Nephron progenitor cell (in vitro differentiated cells): ENCODE data around the gene AMIGO3.

Experiments used
- DNase-seq: peaks from one replicate; pipeline ENCODE4 v3.0.0; 2021
- H3K27ac Mint-ChIP-seq: 2 replicates; pipeline ENCODE4 v1.8.0; 2021; ENCODE audit warnings: mild to moderate bottlenecking, moderate library complexity, mixed read lengths
- H3K27me3 Mint-ChIP-seq: 2 replicates; pipeline ENCODE4 v1.8.0; 2021; ENCODE audit warnings: mild to moderate bottlenecking, low read depth, mixed read lengths; ENCODE audit not compliant: poor library complexity
- H3K36me3 Mint-ChIP-seq: 2 replicates; pipeline ENCODE4 v1.8.0; 2021; ENCODE audit warnings: low read depth, mixed read lengths
- H3K4me1 Mint-ChIP-seq: 2 replicates; pipeline ENCODE4 v1.8.0; 2021; ENCODE audit warnings: mixed read lengths
- H3K4me3 Mint-ChIP-seq: 2 replicates; pipeline ENCODE4 v1.8.0; 2021; ENCODE audit warnings: mild to moderate bottlenecking, moderate library complexity, mixed read lengths
- H3K9me3 Mint-ChIP-seq: 2 replicates; pipeline ENCODE4 v1.8.0; 2021; ENCODE audit warnings: mild to moderate bottlenecking, moderate library complexity, mixed read lengths
- TF ChIP-seq, protein P1 (sequence below): fragments of 200-600 bp; sonication (generic); IDR thresholded peaks from 2 replicates; pipeline ENCODE4 v1.5.0; 2021; ENCODE audit warnings: antibody characterized with exemption

The AMIGO3 gene

DNA sequence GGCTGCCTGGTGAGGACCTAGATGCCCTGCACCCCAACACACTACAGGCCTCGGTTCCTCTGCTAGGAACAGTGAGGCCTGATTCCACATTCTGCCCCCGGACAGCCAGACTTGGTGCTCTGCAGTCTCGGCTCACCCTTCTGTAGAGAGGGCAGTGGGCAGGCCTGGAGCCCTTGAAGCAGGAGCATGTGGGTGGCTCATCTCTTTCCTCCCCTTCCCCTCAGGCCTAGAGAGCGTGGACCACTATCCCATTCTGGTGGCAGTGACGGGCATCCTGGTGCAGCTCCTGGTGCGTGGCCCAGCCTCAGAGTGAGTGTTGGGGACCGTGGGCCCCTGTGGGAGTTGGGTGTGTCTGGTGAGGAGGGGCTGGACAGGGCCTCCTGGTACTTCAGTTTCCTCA, 3.3 kb downstream of the AMIGO3 start:
- DNase-seq: no peak
- no peak overlapping the region for H3K27ac Mint-ChIP-seq
- TF ChIP-seq, protein P1, sequence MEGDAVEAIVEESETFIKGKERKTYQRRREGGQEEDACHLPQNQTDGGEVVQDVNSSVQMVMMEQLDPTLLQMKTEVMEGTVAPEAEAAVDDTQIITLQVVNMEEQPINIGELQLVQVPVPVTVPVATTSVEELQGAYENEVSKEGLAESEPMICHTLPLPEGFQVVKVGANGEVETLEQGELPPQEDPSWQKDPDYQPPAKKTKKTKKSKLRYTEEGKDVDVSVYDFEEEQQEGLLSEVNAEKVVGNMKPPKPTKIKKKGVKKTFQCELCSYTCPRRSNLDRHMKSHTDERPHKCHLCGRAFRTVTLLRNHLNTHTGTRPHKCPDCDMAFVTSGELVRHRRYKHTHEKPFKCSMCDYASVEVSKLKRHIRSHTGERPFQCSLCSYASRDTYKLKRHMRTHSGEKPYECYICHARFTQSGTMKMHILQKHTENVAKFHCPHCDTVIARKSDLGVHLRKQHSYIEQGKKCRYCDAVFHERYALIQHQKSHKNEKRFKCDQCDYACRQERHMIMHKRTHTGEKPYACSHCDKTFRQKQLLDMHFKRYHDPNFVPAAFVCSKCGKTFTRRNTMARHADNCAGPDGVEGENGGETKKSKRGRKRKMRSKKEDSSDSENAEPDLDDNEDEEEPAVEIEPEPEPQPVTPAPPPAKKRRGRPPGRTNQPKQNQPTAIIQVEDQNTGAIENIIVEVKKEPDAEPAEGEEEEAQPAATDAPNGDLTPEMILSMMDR: no peak
- peaks cover 32% of the 10 kb centered on the region for H3K4me1 Mint-ChIP-seq
- H3K36me3 Mint-ChIP-seq: peaks cover 4% of the 10 kb centered on the region
- H3K4me3 Mint-ChIP-seq: no peak overlapping the region
- H3K9me3 Mint-ChIP-seq: no peaks in the 10 kb centered on the region
- H3K27me3 Mint-ChIP-seq: peaks cover 3% of the 10 kb centered on the region

DNA sequence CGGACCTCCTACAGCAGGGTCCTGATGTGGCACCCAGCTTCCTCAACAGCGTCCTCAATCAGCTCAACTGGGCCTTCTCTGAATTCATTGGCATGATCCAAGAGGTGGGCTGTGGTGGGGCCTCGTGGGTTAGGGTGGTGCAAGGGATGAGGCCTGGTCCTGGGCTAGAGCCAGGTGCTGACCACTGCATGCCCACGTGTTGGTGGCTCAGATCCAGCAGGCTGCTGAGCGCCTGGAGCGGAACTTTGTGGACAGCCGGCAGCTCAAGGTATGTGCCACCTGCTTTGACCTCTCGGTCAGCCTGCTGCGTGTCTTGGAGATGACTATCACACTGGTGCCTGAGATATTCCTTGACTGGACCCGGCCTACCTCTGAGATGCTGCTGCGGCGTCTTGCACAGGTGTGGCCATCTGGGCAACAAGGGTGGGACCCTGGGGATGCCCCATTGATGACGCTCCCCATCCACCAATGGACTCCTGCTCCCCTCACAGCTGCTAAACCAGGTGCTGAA, 3.8 kb downstream of the AMIGO3 start:
- Mint-ChIP-seq H3K4me1 (peaks cover 34% of the 10 kb centered on the region), H3K36me3 (no peaks in the 10 kb centered on the region), H3K27me3 (peaks cover 3% of the 10 kb centered on the region), H3K27ac (no peak overlapping the region), H3K9me3 (no peaks in the 10 kb centered on the region), H3K4me3 (no peak overlapping the region)
- TF ChIP-seq, protein P1: no peak
- DNase-seq: no peak

DNA sequence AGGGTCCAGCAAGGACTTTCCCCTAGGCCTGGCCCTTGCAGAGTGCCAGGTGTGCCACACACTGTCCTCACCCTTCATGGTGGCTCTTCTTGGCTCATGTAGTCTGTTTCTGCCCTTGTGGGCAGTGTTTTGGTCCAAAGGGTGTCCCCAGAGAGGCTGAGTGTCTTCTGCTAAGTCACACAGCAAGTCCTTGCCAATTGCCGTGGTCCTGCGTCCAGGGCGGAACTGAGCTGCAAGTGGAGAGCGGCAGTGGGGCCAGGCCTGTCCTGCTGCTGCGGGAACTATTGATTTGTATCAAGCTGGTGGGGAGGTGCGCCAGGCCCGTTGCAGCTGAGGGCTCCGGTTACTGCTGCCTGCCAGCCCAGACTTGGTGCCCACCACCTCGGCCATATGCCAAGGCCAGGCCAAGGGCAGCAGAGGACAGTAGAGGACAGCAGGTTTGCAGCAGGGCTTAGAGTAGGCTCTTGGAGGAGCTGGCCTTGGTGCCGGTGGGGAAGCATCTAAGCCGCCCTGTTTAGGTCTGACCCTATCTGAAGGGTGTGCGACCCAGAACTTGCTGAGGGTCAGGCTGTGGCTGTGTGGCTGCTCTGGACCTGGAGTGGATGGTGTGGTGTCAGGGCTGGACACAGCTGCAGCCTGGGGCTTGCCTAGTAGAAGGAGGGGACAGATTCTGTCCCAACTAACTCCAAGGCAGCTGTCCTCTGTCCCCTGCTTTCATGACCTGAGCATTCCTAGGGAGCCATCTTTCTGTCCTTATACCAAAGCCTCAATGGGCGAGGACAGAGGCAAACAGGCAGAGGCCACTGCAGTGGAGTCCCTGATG, 4.5 kb downstream of the AMIGO3 start:
- no peak overlapping the region for H3K4me3 Mint-ChIP-seq
- TF ChIP-seq, protein P1: no peak
- DNase-seq: no peak

DNA sequence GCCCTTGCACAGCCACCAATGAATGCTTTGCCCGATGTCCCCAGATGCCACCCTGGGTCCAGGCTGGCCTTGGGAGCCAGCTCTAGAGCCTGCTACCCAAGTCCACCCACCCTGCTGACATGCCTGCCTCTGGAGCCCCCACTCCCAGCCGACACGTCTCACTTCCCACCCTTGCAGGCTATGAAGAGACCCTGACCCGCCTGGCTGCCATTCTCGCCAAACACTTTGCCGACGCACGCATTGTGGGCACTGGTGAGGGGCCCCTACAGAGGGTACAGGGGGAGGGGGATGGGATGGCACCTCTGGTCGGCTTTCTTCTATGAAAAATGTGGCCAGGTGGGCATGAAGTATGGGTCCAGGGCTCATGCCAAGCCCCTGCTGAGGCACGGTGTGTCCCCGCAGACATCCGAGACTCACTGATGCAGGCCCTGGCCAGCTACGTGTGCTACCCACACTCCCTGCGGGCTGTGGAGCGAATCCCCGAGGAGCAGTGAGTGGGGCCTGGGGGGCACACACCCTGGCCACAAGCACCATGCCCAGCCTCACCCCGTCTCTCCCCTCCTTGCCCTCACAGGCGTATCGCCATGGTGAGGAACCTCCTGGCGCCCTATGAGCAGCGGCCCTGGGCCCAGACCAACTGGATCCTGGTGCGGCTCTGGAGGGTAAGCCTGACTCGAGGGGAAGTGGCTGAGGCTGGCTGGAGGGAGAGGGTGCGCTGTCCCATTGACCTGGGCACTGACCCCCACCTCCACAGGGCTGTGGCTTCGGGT, 6.0 kb downstream of the AMIGO3 start:
- H3K4me3 Mint-ChIP-seq: no peak overlapping the region
- peaks cover 20% of the 10 kb centered on the region for H3K4me1 Mint-ChIP-seq
- H3K9me3 Mint-ChIP-seq: no peaks in the 10 kb centered on the region
- TF ChIP-seq, protein P1: no peak
- H3K36me3 Mint-ChIP-seq: peaks cover 1% of the 10 kb centered on the region
- DNase-seq: no peak
- H3K27ac Mint-ChIP-seq: no peak overlapping the region
- peaks cover 3% of the 10 kb centered on the region for H3K27me3 Mint-ChIP-seq

More for the DNA sequence above, 4.5 kb downstream of the AMIGO3 start:
- Mint-ChIP-seq H3K4me1 (peaks cover 33% of the 10 kb centered on the region), H3K27me3 (peaks cover 3% of the 10 kb centered on the region), H3K36me3 (no peaks in the 10 kb centered on the region), H3K9me3 (no peaks in the 10 kb centered on the region), H3K27ac (no peak overlapping the region)

DNA sequence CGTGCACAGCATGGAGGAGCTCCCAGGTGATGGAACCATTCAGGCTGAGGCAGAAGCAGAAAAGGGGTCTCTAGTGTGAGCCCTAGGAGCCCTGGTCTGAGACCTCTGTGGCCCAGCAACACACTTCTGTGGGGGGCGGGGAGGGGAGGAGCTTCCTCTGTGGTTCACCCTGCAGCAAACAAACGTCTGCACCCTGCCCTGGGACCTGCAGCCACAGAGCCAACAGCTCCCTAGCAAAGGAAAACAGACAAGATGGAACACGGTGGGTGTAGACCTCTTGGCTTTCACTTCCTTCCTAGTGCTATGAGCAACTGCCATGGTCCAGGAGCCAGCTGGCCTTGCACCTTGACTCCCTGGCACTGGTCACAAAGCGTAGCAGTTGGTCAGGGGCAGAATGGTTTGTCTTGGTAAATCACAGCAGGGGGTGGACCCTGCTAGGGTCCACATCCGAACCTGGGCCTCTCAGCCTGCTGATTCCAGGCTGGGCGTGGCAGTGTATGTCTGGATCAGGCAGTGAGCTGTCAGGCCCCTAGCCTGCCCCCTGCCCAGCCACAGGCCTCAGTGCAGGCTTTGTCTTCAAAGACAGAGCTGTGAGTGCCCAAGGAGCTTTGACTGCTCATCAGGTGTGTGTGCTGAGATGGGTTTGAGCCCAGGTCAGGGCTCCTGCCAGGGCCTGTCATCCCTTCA, 6.7 kb downstream of the AMIGO3 start:
- H3K4me3 Mint-ChIP-seq: no peak overlapping the region
- no peaks in the 10 kb centered on the region for H3K9me3 Mint-ChIP-seq
- H3K27ac Mint-ChIP-seq: no peak overlapping the region
- TF ChIP-seq, protein P1: no peak
- peaks cover 3% of the 10 kb centered on the region for H3K27me3 Mint-ChIP-seq
- peaks cover 20% of the 10 kb centered on the region for H3K4me1 Mint-ChIP-seq
- peaks cover 4% of the 10 kb centered on the region for H3K36me3 Mint-ChIP-seq
- no peak for DNase-seq
